HG02870 (cell line): ENCODE data around the gene TEKTIP1.
"Not testable (repeated sequence)": the region's sequence is repeated elsewhere in the genome, so short reads cannot be mapped to it uniquely, and the experiment has no call there.

Source experiments
- ATAC-seq: cut with Tn5 transposase; IDR thresholded peaks from one replicate; pipeline ENCODE4 v1.9.1; 2021; ENCODE audit warnings: mild to moderate bottlenecking, moderate library complexity; ENCODE audit not compliant: unreplicated experiment

TEKTIP1 gene

DNA sequence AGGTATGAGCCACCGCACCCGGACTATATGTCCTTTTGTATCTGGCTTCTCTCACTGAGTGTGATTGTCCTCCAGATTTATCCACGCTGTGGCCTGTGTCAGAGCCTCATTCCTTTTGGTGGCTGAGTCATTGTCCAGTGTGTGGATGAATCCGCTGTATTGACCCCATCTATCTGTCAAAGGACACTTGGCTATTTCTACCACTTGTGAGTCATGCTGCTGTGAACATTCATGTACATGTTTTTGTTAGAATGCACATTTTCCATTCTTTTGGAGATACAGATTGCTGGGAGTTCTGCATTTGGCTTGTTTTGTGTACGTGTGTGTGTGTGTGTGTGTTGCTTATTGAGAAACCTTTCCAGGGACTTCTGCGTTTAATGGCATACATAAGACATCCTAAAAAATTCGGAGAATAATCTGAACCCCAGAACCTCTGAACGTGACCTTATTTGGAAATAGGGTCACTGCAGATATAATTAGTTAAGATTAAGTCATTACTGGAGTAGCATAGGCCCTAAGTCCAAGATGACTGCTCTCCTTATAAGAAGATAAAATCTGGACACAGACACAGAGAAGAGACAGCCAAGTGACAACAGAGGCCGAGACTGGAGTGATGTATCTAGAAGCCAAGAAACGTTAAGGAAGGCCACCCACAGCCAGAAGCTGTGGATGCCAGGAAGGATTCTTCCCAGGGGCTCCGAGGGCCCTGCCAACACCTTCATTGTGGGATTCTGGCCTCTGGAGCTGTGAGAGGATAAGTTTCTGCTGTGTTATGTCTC is 41.4 kb downstream of the TEKTIP1 start:
- ATAC-seq: no peak

DNA sequence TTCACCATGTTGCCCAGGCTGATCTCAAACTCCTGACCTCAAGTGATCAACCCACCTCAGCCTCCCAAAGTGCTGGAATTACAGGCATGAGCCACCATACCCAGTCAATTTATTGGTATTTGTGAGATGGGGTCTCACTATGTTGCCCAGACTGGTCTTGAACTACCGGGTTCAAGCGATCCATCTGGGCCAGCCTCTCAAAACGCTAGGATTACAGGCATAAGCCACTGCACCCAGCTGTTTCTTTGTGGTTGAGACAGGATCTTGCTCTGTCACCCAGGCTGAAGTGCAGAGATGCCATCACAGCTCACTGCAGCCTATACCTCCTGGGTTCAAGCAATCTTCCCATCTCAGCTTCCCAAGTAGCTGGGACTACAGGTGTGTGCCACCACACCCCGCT is 42.8 kb downstream of the TEKTIP1 start:
- not testable (repeated sequence) for ATAC-seq

- not testable (repeated sequence) for ATAC-seq
Measured at GRCh38 chr19:3584036-3584802, 45.2 kb downstream of the TEKTIP1 start.

GRCh38 chr19:3585301-3586126 is 46.5 kb downstream of the TEKTIP1 start, which contains the start of gene GIPC3:
GIPC3 (plus strand) TSS chr19:3585478; CDS start chr19:3585598, 120 bp downstream.
- ATAC-seq: no peak

DNA sequence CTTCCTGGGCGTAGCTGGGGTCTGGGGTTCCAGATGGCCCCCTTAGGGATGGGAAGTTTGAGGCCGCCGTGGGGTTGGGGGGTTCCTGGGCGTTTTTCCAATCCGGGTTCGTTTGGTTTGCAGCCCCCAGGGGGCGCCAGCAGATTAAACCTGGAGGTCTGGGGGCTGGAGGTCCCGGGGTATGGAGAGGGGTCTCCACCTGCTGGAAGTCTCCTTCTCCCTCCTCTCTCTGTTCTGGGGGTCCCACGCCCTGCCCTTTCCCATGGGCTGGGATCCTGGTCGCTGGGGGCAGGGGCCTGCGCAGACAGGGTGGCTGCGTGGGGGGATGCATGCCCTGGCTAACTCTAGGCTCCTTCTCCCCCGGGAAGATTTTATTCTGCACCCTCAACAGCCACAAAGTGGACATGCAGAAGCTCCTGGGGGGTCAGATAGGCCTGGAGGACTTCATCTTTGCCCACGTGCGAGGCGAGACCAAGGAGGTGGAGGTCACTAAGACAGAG is 47.2 kb downstream of the TEKTIP1 start:
- no peak for ATAC-seq

DNA sequence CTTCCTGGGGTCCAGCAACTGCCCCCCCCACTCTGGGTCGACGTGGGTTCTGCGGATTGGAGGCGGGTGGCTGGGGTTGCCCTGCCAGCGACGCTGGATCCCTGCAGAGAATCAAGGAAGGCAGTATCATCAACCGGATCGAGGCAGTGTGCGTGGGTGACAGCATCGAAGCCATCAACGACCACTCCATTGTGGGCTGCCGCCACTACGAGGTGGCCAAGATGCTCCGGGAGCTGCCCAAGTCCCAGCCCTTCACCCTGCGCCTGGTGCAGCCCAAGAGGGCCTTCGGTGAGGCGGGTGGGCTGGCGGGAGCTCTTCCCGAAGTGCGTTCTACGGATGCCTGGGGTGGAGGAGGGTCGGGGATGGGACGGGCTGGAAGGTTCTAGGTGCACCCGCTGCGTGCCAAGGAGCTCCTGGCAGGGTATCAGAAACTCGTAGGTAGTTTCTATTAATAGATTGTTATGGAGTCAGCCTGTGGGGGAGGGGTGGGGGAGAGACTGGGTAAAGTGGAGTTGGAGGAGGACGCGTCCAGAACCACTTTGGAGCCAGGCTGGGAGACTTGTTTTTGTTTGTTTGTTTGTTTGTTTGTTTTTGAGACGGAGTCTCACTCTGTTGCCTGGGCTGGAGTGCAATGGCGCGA is 47.9 kb downstream of the TEKTIP1 start:
- ATAC-seq: no peak

DNA sequence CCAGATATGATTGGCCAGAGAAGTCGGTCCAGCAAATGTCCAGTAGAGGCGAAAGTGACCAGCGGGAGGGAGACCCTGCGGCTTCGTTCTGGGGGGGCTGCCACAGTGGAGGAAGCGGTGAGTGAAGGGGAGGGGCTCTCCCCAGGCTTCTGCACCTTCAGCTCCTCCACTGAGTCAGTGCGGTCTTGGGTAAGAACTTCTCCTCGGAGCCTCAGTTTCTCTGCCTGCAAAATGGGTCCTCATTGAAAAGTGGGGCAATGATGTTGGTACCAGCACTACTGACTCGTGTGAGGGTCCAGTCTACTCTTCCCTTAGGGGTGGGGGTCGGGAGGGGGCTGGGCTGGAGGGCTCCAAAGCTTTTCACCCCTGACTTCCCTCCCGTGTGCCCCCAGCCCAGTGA is 50.5 kb downstream of the TEKTIP1 start:
- ATAC-seq: no peak

- ATAC-seq: no peak
Measured at GRCh38 chr19:3589949-3590348, 51.0 kb downstream of the TEKTIP1 start.

- ATAC-seq: no peak
Measured at GRCh38 chr19:3590991-3591659, 52.2 kb downstream of the TEKTIP1 start.

DNA sequence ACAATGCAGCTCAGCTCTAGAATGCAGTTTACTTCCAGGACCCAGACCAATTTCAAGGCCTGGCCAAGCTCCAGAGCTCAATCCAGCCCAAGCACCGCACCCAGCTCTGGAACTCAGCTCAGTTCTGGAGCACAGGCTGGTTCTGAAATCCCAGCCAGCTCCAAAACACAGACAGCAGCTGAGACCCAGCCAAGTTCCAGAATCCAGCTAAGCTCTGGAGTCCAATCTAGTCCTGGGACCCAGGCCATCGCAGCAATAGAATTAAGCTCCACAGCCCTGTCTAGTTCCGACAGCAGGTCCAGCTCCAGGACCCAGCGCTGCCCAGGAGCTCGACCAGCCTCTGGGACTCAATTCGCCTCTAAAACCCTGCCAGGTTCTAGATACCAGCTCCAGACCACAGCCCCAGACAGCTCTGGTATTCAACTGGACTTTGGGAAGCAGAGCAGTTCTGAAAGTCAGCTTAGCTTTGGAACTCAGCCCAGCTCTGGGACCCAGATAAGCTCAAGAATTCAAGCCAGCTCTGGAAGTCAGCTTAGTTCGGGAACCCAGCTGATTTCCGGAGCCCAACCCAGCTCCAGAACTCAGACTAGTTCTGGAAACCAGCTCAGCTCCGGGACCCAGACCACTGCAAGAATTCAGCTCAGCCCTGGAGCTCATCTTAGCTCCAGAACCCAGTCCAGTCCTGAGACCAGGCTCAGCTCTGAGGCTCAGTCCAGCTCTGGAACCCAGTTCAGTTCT is 53.1 kb downstream of the TEKTIP1 start:
- ATAC-seq: no peak

DNA sequence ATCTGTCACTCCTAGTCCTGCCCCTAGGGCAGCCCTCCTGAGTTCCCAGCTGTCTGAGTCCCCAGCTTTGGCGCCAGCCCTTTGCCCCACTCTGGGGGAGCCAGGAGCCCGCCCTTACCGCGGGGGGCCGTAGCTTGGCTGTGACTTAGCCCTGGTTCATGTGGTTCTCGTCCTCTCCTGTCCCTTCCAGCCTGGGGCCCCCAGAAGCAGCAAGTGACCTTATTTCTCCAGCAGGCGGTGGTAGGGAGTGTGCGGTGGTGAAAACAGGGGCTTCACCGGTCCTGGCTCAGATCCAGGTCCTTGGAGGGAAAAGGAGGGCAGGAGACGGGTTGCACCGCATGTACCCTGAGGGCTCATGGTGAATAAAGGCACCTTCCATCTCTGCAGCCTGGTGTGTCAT is 54.2 kb downstream of the TEKTIP1 start:
- no peak for ATAC-seq
